ENCODE measurements around the gene AIG1. TPM values are rescaled to one million over a fixed set of nuclear protein-coding genes. Genes with fewer than 3 reads are reported as not detected.
A peak's percentile ranks its signal among the peaks of the same experiment; 100 is the strongest.

The AIG1 gene
- total and polyA plus RNA-seq, 7 experiments from 2014 or later = 6.8 to 21.8 (median 10.5) TPM

DNA sequence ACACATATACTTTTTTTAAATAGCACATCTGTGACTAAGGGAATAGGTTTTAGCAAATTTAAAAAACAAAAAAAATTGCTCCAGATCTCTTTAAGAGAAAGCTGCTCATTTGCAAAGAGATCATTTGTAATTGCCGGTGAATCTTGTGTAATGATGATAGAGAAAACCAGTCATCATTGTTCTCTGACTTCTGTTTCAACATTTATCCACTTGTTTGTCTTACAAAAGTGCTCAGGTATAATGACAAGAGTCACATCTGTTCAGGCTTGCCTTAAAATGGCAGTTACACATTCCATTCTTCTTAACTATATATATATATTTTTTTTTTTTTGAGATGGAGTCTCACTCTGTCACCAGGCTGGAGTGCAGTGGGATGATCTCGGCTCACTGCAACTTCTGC, 165.2 kb downstream of the AIG1 start:
- Histone ChIP-seq H3K27me3 (ENCODE audit: control insufficient read depth in 2 of 2, insufficient read depth in 2 of 2, low read length in 2 of 2) (no peaks in the 10 kb centered on the region), H3K4me1 (ENCODE audit: control insufficient read depth in 2 of 2, insufficient read depth in 2 of 2, low read length in 2 of 2) (no peaks in the 10 kb centered on the region), H3K36me3 (ENCODE audit: control insufficient read depth in 2 of 3, insufficient read depth in 3 of 3, low read length in 3 of 3) (no peaks in the 10 kb centered on the region), H3K9me3 (ENCODE audit: control insufficient read depth in 2 of 3, low read length in 3 of 3) (no peaks in the 10 kb centered on the region), H3K27ac (ENCODE audit: low read depth, low read length) (no peak overlapping the region), H3K4me3 (ENCODE audit: low read length) (no peak overlapping the region)
- H3K36me3 Mint-ChIP-seq = peaks cover 0 to 24% (median 0%) of the 10 kb centered on the region in 5 donors
- ATAC-seq = no peak
- H3K4me3 Mint-ChIP-seq = no peak overlapping the region
- no peaks in the 10 kb centered on the region for H3K27me3 Mint-ChIP-seq
- ChIA-PET CTCF (interaction anchor here (0.7 kb wide), 1 partner anchor 1412 kb away, joined by 3 read pairs; no protein-coding TSS in a partner anchor), POLR2A (no interaction called here)
- peaks cover 0 to 4% (median 0%) of the 10 kb centered on the region in 7 donors for H3K4me1 Mint-ChIP-seq
- intact Hi-C loops (cut with micrococcal nuclease) = no loop called here
- no peak overlapping the region for H3K27ac Mint-ChIP-seq
- no peak for DNase-seq
- peaks cover 0 to 2% (median 0%) of the 10 kb centered on the region in 11 donors for H3K9me3 Mint-ChIP-seq

DNA sequence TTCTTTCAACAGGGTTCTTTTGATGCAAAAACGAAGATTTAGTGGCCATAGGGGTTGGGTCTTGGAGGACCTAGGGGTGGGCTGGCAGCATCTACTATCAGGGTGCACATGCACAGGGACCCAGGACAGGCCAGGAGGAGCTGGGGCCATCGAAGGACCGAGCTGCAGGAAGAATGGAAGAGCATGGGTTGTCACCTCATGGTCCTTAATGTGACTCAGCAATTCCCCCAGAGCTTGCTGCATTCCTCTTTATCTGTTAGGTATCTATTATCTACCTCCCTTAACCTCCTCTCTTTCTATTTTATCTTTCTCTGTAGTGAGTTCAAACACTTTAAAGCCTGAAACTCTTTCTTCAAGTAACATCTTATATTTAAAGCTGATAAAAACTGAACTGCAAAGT, 167.0 kb downstream of the AIG1 start:
- no peak overlapping the region for H3K4me3 ChIP-seq (ENCODE audit: low read length)
- H3K27ac Mint-ChIP-seq = no peak overlapping the region

DNA sequence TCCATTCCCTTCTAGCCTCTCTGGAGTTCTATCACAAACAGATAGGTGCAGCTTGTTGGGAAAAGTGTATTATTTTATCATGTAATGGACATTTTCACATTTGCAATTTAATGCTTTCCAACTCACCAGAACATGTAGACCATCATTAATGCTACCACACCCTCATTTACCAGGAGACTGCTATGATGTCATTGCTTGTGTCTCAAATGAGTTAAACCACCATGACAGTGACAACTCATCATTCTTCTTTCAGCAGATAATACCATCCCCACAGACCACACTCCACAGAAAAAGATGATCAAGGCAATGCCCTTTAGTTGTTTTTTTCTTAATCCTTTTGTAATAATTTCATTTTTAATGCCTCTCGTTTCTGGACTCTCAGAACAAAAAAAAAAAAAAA, 168.7 kb downstream of the AIG1 start:
- intact Hi-C loops (cut with micrococcal nuclease) = no loop called here
- Mint-ChIP-seq H3K9me3 (peaks cover 0 to 2% (median 0%) of the 10 kb centered on the region in 11 donors), H3K36me3 (peaks cover 0 to 21% (median 0%) of the 10 kb centered on the region in 5 donors), H3K27ac (no peak overlapping the region), H3K4me1 (peaks cover 0 to 4% (median 0%) of the 10 kb centered on the region in 7 donors), H3K27me3 (no peaks in the 10 kb centered on the region), H3K4me3 (no peak overlapping the region)
- no peaks in the 10 kb centered on the region for H3K4me1 ChIP-seq (ENCODE audit: control insufficient read depth in 2 of 2, insufficient read depth in 2 of 2, low read length in 2 of 2)
- H3K4me3 ChIP-seq (ENCODE audit: low read length) = no peak overlapping the region
- POLR2A ChIA-PET = no interaction called here
- no peaks in the 10 kb centered on the region for H3K27me3 ChIP-seq (ENCODE audit: control insufficient read depth in 2 of 2, insufficient read depth in 2 of 2, low read length in 2 of 2)
- H3K36me3 ChIP-seq (ENCODE audit: control insufficient read depth in 2 of 3, insufficient read depth in 3 of 3, low read length in 3 of 3) = no peaks in the 10 kb centered on the region
- CTCF ChIA-PET = no interaction called here
- H3K27ac ChIP-seq (ENCODE audit: low read depth, low read length) = no peak overlapping the region
- H3K9me3 ChIP-seq (ENCODE audit: control insufficient read depth in 2 of 3, low read length in 3 of 3) = no peaks in the 10 kb centered on the region
- DNase-seq = no peak
- ATAC-seq = no peak

More for the DNA sequence above, 167.0 kb downstream of the AIG1 start:
- Histone ChIP-seq H3K36me3 (ENCODE audit: control insufficient read depth in 2 of 3, insufficient read depth in 3 of 3, low read length in 3 of 3) (no peaks in the 10 kb centered on the region), H3K9me3 (ENCODE audit: control insufficient read depth in 2 of 3, low read length in 3 of 3) (no peaks in the 10 kb centered on the region), H3K4me1 (ENCODE audit: control insufficient read depth in 2 of 2, insufficient read depth in 2 of 2, low read length in 2 of 2) (no peaks in the 10 kb centered on the region), H3K27me3 (ENCODE audit: control insufficient read depth in 2 of 2, insufficient read depth in 2 of 2, low read length in 2 of 2) (no peaks in the 10 kb centered on the region), H3K27ac (ENCODE audit: low read depth, low read length) (no peak overlapping the region)
- H3K9me3 Mint-ChIP-seq = peaks cover 0 to 2% (median 0%) of the 10 kb centered on the region in 11 donors
- H3K4me3 Mint-ChIP-seq = no peak overlapping the region
- DNase-seq = no peak
- intact Hi-C loops (cut with micrococcal nuclease) = no loop called here
- ChIA-PET POLR2A (no interaction called here), CTCF (no interaction called here)
- peaks cover 0 to 24% (median 0%) of the 10 kb centered on the region in 5 donors for H3K36me3 Mint-ChIP-seq
- H3K4me1 Mint-ChIP-seq = peaks cover 0 to 4% (median 0%) of the 10 kb centered on the region in 7 donors
- no peak for ATAC-seq
- H3K27me3 Mint-ChIP-seq = no peaks in the 10 kb centered on the region

DNA sequence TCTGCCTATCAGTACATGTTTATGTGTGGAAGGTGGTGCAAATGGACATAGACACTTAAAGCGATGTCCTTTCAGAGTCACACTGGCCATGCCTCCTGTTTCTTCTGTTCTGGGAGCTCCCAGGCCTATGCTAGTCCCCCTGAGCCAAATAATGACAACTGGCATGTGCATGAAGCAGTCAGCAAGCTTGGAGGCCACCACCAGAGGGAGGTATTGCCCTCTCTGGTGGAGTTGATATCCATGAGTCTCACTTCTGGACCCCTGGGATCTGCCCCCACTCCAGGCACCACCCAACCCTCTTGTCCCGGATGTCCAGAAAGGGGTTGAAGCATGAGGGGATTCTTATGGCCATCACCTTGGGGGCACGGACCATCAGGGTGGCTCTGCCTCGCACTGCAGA, 172.2 kb downstream of the AIG1 start:
- H3K4me3 ChIP-seq (ENCODE audit: low read length) = no peak overlapping the region
- H3K27me3 ChIP-seq (ENCODE audit: control insufficient read depth in 2 of 2, insufficient read depth in 2 of 2, low read length in 2 of 2) = no peaks in the 10 kb centered on the region
- Mint-ChIP-seq H3K4me1 (peaks cover 0 to 4% (median 0%) of the 10 kb centered on the region in 7 donors), H3K9me3 (peaks cover 0 to 6% (median 0%) of the 10 kb centered on the region in 11 donors), H3K27me3 (no peaks in the 10 kb centered on the region), H3K36me3 (peaks cover 0 to 13% (median 0%) of the 10 kb centered on the region in 5 donors), H3K4me3 (no peak overlapping the region), H3K27ac (no peak overlapping the region)
- H3K36me3 ChIP-seq (ENCODE audit: control insufficient read depth in 2 of 3, insufficient read depth in 3 of 3, low read length in 3 of 3) = no peaks in the 10 kb centered on the region
- no peaks in the 10 kb centered on the region for H3K9me3 ChIP-seq (ENCODE audit: control insufficient read depth in 2 of 3, low read length in 3 of 3)
- CTCF ChIA-PET = interaction anchor here (0.6 kb wide), 1 partner anchor 542 kb away, joined by 3 read pairs; no protein-coding TSS in a partner anchor
- intact Hi-C loops (cut with micrococcal nuclease) = loop anchor here in 1 of 2 donors (1.0 kb wide), 1 partner anchor 194 kb away; no protein-coding TSS in a partner anchor
- H3K4me1 ChIP-seq (ENCODE audit: control insufficient read depth in 2 of 2, insufficient read depth in 2 of 2, low read length in 2 of 2) = no peaks in the 10 kb centered on the region
- DNase-seq = peak in 1 of 9 donors; percentile 21
- ATAC-seq = no peak
- POLR2A ChIA-PET = no interaction called here
- H3K27ac ChIP-seq (ENCODE audit: low read depth, low read length) = no peak overlapping the region

DNA sequence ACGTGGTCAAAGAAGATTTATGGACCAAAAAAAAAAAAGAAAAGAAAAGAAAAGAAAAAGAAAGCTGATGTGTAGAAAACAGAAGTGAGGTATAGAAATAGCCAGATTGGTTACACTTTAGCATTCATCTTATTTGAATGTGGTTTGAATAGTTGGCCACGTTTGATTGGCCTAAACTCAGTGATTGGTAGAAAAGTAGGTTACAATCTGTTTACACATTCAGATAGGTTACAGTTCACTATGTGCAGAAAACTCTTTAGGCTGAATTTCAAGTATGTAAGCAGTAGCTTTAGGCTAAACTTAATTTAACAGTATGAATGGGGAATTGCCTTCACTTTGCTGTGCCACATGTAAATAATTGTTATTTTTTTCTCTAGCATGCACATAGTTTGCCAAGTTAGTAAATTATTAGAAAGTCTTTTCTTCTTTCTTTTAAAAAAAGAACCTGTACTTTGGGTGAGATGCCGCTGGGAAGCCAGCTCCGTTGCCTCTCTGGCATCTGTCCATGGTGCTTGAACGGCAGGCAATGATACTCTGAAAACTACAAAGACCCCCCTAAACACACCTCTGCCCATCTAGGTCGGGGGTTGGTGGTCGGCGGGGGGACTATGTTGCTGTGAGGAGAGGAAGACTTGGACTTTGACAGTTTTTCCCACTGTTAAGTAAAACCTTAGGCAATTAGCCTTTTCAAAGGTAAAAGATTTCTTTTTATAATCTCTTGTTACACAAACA, 173.0 kb downstream of the AIG1 start:
- DNase-seq (no peak), ATAC-seq (no peak)
- no peak overlapping the region for H3K27ac Mint-ChIP-seq
- POLR2A ChIA-PET = no interaction called here
- Histone ChIP-seq H3K36me3 (ENCODE audit: control insufficient read depth in 2 of 3, insufficient read depth in 3 of 3, low read length in 3 of 3) (no peaks in the 10 kb centered on the region), H3K27me3 (ENCODE audit: control insufficient read depth in 2 of 2, insufficient read depth in 2 of 2, low read length in 2 of 2) (no peaks in the 10 kb centered on the region), H3K27ac (ENCODE audit: low read depth, low read length) (no peak overlapping the region), H3K4me3 (ENCODE audit: low read length) (no peak overlapping the region), H3K9me3 (ENCODE audit: control insufficient read depth in 2 of 3, low read length in 3 of 3) (no peaks in the 10 kb centered on the region), H3K4me1 (ENCODE audit: control insufficient read depth in 2 of 2, insufficient read depth in 2 of 2, low read length in 2 of 2) (no peaks in the 10 kb centered on the region)
- peaks cover 0 to 7% (median 0%) of the 10 kb centered on the region in 5 donors for H3K36me3 Mint-ChIP-seq
- CTCF ChIA-PET = no interaction called here
- no peak overlapping the region for H3K4me3 Mint-ChIP-seq
- intact Hi-C loops (cut with micrococcal nuclease) = loop anchor here in 1 of 2 donors (1.0 kb wide), 1 partner anchor 194 kb away; no protein-coding TSS in a partner anchor
- H3K27me3 Mint-ChIP-seq = no peaks in the 10 kb centered on the region
- peaks cover 0 to 6% (median 0%) of the 10 kb centered on the region in 11 donors for H3K9me3 Mint-ChIP-seq
- no peaks in the 10 kb centered on the region for H3K4me1 Mint-ChIP-seq

DNA sequence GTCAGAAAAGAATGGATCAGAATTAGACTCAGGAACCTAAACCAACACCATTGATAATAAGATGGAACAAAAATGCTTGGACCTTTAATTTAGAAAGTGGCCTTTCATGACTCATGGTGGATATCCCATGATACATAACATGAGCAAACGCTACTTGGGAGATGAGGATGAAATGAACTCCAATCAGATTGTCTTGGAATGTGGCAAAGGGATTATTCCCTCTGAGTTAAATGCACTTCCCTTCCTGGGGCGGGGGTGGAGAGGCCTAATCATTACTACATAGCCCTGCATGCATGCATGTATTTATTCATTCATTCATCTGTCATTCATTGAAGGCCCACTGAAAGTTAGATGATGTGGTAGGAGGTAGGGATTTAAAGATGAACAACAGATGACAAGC, 174.0 kb downstream of the AIG1 start:
- H3K36me3 Mint-ChIP-seq = peaks cover 0 to 3% (median 0%) of the 10 kb centered on the region in 5 donors
- H3K27me3 ChIP-seq (ENCODE audit: control insufficient read depth in 2 of 2, insufficient read depth in 2 of 2, low read length in 2 of 2) = no peaks in the 10 kb centered on the region
- CTCF ChIA-PET = no interaction called here
- POLR2A ChIA-PET = no interaction called here
- H3K4me1 ChIP-seq (ENCODE audit: control insufficient read depth in 2 of 2, insufficient read depth in 2 of 2, low read length in 2 of 2) = no peaks in the 10 kb centered on the region
- intact Hi-C loops (cut with micrococcal nuclease) = no loop called here
- no peaks in the 10 kb centered on the region for H3K4me1 Mint-ChIP-seq
- H3K27ac ChIP-seq (ENCODE audit: low read depth, low read length) = no peak overlapping the region
- no peaks in the 10 kb centered on the region for H3K27me3 Mint-ChIP-seq
- no peak overlapping the region for H3K4me3 ChIP-seq (ENCODE audit: low read length)
- H3K27ac Mint-ChIP-seq = no peak overlapping the region
- ATAC-seq (no peak), DNase-seq (no peak)
- no peak overlapping the region for H3K4me3 Mint-ChIP-seq
- no peaks in the 10 kb centered on the region for H3K36me3 ChIP-seq (ENCODE audit: control insufficient read depth in 2 of 3, insufficient read depth in 3 of 3, low read length in 3 of 3)
- H3K9me3 Mint-ChIP-seq = peaks cover 0 to 6% (median 0%) of the 10 kb centered on the region in 11 donors
- H3K9me3 ChIP-seq (ENCODE audit: control insufficient read depth in 2 of 3, low read length in 3 of 3) = no peaks in the 10 kb centered on the region

Data from naive thymus-derived CD4-positive, alpha-beta T cell (primary cell).